ENCODE measurements around the gene ADGRG3. TPM values are rescaled to one million over a fixed set of nuclear protein-coding genes. Genes with fewer than 3 reads are reported as not detected.

ADGRG3 gene
- polyA plus RNA-seq, 3 donors = 0.41 to 1.0 TPM; not detected in 1

DNA sequence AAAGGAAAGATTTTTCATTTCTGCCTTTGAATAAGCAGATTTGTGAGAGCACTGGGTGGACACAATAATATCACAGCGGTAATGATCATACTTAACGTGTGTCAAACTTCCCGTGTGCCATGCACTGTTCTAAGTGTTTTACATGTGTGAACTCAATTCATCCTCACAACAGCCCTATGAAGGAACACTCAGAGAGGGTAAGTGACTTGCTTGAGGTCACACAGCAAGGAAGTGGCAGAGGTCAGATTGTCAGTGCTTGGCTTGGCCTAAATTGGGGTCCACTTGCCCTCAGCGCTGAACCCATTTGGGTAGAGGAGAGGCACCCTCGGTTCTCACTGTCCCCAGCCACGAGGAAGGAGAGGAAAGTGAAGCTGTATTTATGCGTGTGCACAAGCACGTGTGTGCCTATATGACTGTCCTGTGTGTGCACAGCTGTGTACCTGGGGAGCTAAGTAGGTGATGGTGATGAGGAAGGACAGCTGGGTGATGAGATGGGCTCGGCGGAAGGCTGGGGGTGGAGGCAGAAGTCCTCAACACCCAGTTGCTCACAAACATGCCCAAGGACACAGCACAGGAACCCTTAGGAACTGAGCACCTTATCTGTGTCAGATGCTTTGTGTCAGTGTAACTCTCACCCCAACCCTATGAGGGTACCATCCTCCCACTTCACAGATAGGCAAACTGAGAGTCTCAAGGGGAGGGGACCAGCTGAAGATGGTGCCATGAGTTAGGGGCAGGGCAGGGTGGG, 9.8 kb upstream of the ADGRG3 start:
- Histone ChIP-seq H3K9me3 (replicated peaks in 1 of 2; ENCODE audit: control insufficient read depth in 1 of 2, insufficient read depth in 1 of 2, low read length in 2 of 2) (no peaks in the 10 kb centered on the region), H3K27ac (ENCODE audit: low read depth in 1 of 2, low read length in 2 of 2) (no peak overlapping the region), H3K9ac (ENCODE audit: insufficient read depth, low read length, poor library complexity, severe bottlenecking) (no peak overlapping the region), H3K79me2 (ENCODE audit: insufficient read depth, low read length) (no peaks in the 10 kb centered on the region), H3K36me3 (replicated peaks in 1 of 2; ENCODE audit: control insufficient read depth in 1 of 2, insufficient read depth in 2 of 2, low read length in 2 of 2) (no peaks in the 10 kb centered on the region), H2AFZ (ENCODE audit: insufficient read depth, low read depth, low read length, poor library complexity, severe bottlenecking) (no peak overlapping the region), H3K4me1 (ENCODE audit: control insufficient read depth in 1 of 2, insufficient read depth in 2 of 2, low read length in 2 of 2) (no peaks in the 10 kb centered on the region), H3K4me3 (replicated peaks in 1 of 3; ENCODE audit: low read depth in 2 of 3, low read length in 3 of 3) (no peak overlapping the region), H3K27me3 (ENCODE audit: control insufficient read depth in 2 of 2, insufficient read depth in 2 of 2, low read length in 2 of 2) (no peaks in the 10 kb centered on the region), H3K4me2 (replicated peaks; ENCODE audit: extremely low read depth, low read length, poor library complexity, severe bottlenecking) (no peak overlapping the region), H4K20me1 (ENCODE audit: insufficient read depth, low read length) (no peaks in the 10 kb centered on the region)
- H3K4me1 Mint-ChIP-seq = peaks cover 5% of the 10 kb centered on the region
- TF ChIP-seq, protein P1, sequence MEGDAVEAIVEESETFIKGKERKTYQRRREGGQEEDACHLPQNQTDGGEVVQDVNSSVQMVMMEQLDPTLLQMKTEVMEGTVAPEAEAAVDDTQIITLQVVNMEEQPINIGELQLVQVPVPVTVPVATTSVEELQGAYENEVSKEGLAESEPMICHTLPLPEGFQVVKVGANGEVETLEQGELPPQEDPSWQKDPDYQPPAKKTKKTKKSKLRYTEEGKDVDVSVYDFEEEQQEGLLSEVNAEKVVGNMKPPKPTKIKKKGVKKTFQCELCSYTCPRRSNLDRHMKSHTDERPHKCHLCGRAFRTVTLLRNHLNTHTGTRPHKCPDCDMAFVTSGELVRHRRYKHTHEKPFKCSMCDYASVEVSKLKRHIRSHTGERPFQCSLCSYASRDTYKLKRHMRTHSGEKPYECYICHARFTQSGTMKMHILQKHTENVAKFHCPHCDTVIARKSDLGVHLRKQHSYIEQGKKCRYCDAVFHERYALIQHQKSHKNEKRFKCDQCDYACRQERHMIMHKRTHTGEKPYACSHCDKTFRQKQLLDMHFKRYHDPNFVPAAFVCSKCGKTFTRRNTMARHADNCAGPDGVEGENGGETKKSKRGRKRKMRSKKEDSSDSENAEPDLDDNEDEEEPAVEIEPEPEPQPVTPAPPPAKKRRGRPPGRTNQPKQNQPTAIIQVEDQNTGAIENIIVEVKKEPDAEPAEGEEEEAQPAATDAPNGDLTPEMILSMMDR (IDR thresholded peaks at IDR 0.05) = no peak
- H3K27me3 Mint-ChIP-seq (ENCODE audit: low read depth in 3 of 3) = peaks cover 16 to 22% (median 19%) of the 10 kb centered on the region in 3 donors
- no peak overlapping the region for H3K4me3 Mint-ChIP-seq
- H3K27ac Mint-ChIP-seq = no peak overlapping the region
- WGBS (ENCODE audit: insufficient coverage) = 93% methylated on average over 5 of the region's 10 CpGs
- intact Hi-C loops (cut with micrococcal nuclease) = loop anchor here in 1 of 2 donors (2.0 kb wide), 1 partner anchor 22 kb away; no protein-coding TSS in a partner anchor
- no peaks in the 10 kb centered on the region for H3K36me3 Mint-ChIP-seq
- H3K9me3 Mint-ChIP-seq = peaks cover 0 to 2% (median 0%) of the 10 kb centered on the region in 7 donors
- DNase-seq = no peak

DNA sequence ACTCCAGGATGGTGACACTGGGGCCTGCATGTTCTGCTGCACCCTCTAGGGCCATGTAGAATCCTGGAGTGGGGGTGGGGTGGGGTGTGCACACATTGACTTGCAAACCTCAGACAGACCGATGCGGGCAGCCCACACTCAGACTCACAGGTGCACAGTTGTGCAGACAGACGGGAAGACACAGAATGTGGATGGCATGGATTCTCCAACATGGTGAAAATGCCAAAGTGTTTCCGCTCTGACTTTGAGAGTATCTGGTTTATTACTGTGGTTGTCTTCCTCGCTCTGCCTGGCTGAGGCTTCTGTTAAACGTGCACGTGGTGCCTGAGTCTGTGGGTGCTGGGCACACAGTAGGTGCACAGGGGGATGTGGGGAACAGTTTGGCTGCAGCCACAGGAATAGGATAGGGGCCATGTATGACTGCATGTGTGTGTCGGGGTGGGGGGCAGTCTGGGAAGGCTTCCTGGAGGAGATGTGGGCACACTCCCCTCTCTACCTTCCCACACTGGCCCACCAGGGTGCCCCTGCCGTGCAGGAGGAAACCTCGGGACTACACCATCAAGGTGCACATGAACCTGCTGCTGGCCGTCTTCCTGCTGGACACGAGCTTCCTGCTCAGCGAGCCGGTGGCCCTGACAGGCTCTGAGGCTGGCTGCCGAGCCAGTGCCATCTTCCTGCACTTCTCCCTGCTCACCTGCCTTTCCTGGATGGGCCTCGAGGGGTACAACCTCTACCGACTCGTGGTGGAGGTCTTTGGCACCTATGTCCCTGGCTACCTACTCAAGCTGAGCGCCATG, 9.0 kb upstream of the ADGRG3 start:
- Histone ChIP-seq H3K27me3 (ENCODE audit: control insufficient read depth in 2 of 2, insufficient read depth in 2 of 2, low read length in 2 of 2) (no peaks in the 10 kb centered on the region), H3K36me3 (replicated peaks in 1 of 2; ENCODE audit: control insufficient read depth in 1 of 2, insufficient read depth in 2 of 2, low read length in 2 of 2) (no peaks in the 10 kb centered on the region), H3K4me2 (replicated peaks; ENCODE audit: extremely low read depth, low read length, poor library complexity, severe bottlenecking) (no peak overlapping the region), H3K9ac (ENCODE audit: insufficient read depth, low read length, poor library complexity, severe bottlenecking) (no peak overlapping the region), H3K9me3 (replicated peaks in 1 of 2; ENCODE audit: control insufficient read depth in 1 of 2, insufficient read depth in 1 of 2, low read length in 2 of 2) (no peaks in the 10 kb centered on the region), H2AFZ (ENCODE audit: insufficient read depth, low read depth, low read length, poor library complexity, severe bottlenecking) (no peak overlapping the region), H3K4me1 (ENCODE audit: control insufficient read depth in 1 of 2, insufficient read depth in 2 of 2, low read length in 2 of 2) (no peaks in the 10 kb centered on the region), H4K20me1 (ENCODE audit: insufficient read depth, low read length) (no peaks in the 10 kb centered on the region), H3K4me3 (replicated peaks in 1 of 3; ENCODE audit: low read depth in 2 of 3, low read length in 3 of 3) (no peak overlapping the region), H3K27ac (ENCODE audit: low read depth in 1 of 2, low read length in 2 of 2) (no peak overlapping the region), H3K79me2 (ENCODE audit: insufficient read depth, low read length) (no peaks in the 10 kb centered on the region)
- intact Hi-C loops (cut with micrococcal nuclease) = loop anchor here in 1 of 2 donors (2.0 kb wide), 1 partner anchor 22 kb away; no protein-coding TSS in a partner anchor
- TF ChIP-seq, protein P1 (IDR thresholded peaks at IDR 0.05) = no peak
- no peak overlapping the region for H3K27ac Mint-ChIP-seq
- 88% methylated on average over 10 of the region's 19 CpGs for WGBS (ENCODE audit: insufficient coverage)
- H3K27me3 Mint-ChIP-seq (ENCODE audit: low read depth in 3 of 3) = peaks cover 11 to 18% (median 11%) of the 10 kb centered on the region in 3 donors
- H3K4me1 Mint-ChIP-seq = peaks cover 3% of the 10 kb centered on the region
- H3K36me3 Mint-ChIP-seq = no peaks in the 10 kb centered on the region
- no peak for DNase-seq
- peaks cover 0 to 2% (median 0%) of the 10 kb centered on the region in 7 donors for H3K9me3 Mint-ChIP-seq
- H3K4me3 Mint-ChIP-seq = no peak overlapping the region

Measured in CD14-positive monocyte (primary cell).